ENCODE results near the gene MANEA. TPM values are rescaled to one million over a fixed set of nuclear protein-coding genes. Genes with fewer than 3 reads are reported as not detected.
A peak's percentile ranks its signal among the peaks of the same experiment; 100 is the strongest.
"Not testable (repeated sequence)": the region's sequence is repeated elsewhere in the genome, so short reads cannot be mapped to it uniquely, and the experiment has no call there.

MANEA gene
- total RNA-seq, 1 donor from 2014 or later = 6.3 TPM

- H3K4me1 ChIP-seq (ENCODE audit: control insufficient read depth in 3 of 3, insufficient read depth in 3 of 3, low read length in 3 of 3) = no peaks in the 10 kb centered on the region
- H3K27ac ChIP-seq (ENCODE audit: low read depth, low read length) = no peak overlapping the region
- H3K36me3 ChIP-seq (ENCODE audit: control insufficient read depth in 3 of 3, insufficient read depth in 3 of 3, low read length in 3 of 3) = no peaks in the 10 kb centered on the region
- no peaks in the 10 kb centered on the region for H3K27me3 ChIP-seq (ENCODE audit: control insufficient read depth in 3 of 3, insufficient read depth in 3 of 3, low read length in 3 of 3)
- no peak overlapping the region for H3K9ac ChIP-seq (ENCODE audit: low read depth in 1 of 3, low read length in 3 of 3)
- H3K9me3 ChIP-seq (ENCODE audit: control insufficient read depth in 3 of 3, low read length in 3 of 3) = no peaks in the 10 kb centered on the region
- no peak overlapping the region for H3K4me3 ChIP-seq (ENCODE audit: low read length in 3 of 3)
These were observed 29.0 kb upstream of the MANEA start for GRCh38 chr6:95548188-95548786.

DNA sequence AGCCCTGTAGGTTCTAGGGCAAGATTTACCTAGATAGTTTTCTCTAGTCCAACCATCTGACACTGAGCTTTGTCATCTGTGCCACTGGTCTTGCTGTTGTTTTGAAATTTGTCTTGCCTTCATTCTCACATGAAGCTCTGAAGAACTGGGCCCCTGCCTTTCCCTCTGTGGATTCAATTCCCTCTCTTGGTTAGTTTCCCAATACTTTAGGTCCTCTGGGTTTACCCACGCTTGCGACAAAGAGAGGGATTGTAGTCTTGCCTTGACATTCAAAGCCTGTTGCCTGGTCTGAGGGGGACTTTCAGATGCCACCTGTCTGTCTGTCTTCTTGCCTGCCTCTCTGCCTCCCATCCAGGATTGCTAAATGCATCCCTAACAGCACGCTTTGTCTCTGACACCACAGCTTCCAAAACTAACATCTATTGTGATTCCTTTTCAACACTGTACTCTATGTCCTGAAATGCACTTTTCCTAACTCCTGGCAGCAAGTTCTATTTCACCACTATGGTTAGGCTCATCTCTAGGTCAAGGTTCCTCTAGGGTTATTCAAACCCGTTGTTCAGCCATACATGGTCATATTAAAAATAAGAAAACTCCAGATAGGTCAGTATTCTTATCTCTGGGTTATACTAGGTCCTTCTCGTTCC, 25.5 kb upstream of the MANEA start:
- H3K4me1 ChIP-seq (ENCODE audit: control insufficient read depth in 3 of 3, insufficient read depth in 3 of 3, low read length in 3 of 3) = no peaks in the 10 kb centered on the region
- H3K9ac ChIP-seq (ENCODE audit: low read depth in 1 of 3, low read length in 3 of 3) = no peak overlapping the region
- H3K4me3 ChIP-seq (ENCODE audit: low read length in 3 of 3) = no peak overlapping the region
- H3K36me3 ChIP-seq (ENCODE audit: control insufficient read depth in 3 of 3, insufficient read depth in 3 of 3, low read length in 3 of 3) = no peaks in the 10 kb centered on the region
- H3K9me3 ChIP-seq (ENCODE audit: control insufficient read depth in 3 of 3, low read length in 3 of 3) = no peaks in the 10 kb centered on the region
- H3K27me3 ChIP-seq (ENCODE audit: control insufficient read depth in 3 of 3, insufficient read depth in 3 of 3, low read length in 3 of 3) = no peaks in the 10 kb centered on the region
- no peak overlapping the region for H3K27ac ChIP-seq (ENCODE audit: low read depth, low read length)

GRCh38 chr6:95553880-95554279, 23.5 kb upstream of the MANEA start:
- H3K36me3 ChIP-seq (ENCODE audit: control insufficient read depth in 3 of 3, insufficient read depth in 3 of 3, low read length in 3 of 3) = no peaks in the 10 kb centered on the region
- no peaks in the 10 kb centered on the region for H3K27me3 ChIP-seq (ENCODE audit: control insufficient read depth in 3 of 3, insufficient read depth in 3 of 3, low read length in 3 of 3)
- H3K27ac ChIP-seq (ENCODE audit: low read depth, low read length) = no peak overlapping the region
- H3K4me1 ChIP-seq (ENCODE audit: control insufficient read depth in 3 of 3, insufficient read depth in 3 of 3, low read length in 3 of 3) = no peaks in the 10 kb centered on the region
- no peak overlapping the region for H3K9ac ChIP-seq (ENCODE audit: low read depth in 1 of 3, low read length in 3 of 3)
- no peaks in the 10 kb centered on the region for H3K9me3 ChIP-seq (ENCODE audit: control insufficient read depth in 3 of 3, low read length in 3 of 3)
- no peak overlapping the region for H3K4me3 ChIP-seq (ENCODE audit: low read length in 3 of 3)

DNA sequence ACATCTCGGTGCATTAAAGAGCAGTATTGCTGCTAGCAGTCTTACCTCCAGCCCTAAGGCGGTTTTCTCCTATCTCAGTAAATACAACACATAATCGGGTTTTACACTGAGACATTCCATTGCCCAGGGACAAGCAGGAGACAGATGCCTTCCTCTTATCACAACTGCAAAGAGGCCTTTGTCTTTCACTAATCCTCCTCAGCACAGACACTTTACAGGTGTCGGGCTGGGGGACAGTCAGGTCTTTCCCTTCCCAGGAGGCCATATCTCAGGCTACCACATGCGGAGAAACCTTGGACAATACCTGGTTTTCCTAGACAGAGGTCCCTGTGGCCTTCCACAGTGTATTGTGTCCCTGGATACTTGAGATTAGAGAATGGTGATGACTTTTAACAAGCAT, 16.4 kb upstream of the MANEA start:
- not testable (repeated sequence) for H3K36me3 ChIP-seq (ENCODE audit: control insufficient read depth in 3 of 3, insufficient read depth in 3 of 3, low read length in 3 of 3); H3K9me3 ChIP-seq (ENCODE audit: control insufficient read depth in 3 of 3, low read length in 3 of 3); H3K4me1 ChIP-seq (ENCODE audit: control insufficient read depth in 3 of 3, insufficient read depth in 3 of 3, low read length in 3 of 3); H3K9ac ChIP-seq (ENCODE audit: low read depth in 1 of 3, low read length in 3 of 3); H3K4me3 ChIP-seq (ENCODE audit: low read length in 3 of 3); H3K27ac ChIP-seq (ENCODE audit: low read depth, low read length); H3K27me3 ChIP-seq (ENCODE audit: control insufficient read depth in 3 of 3, insufficient read depth in 3 of 3, low read length in 3 of 3)

- no peaks in the 10 kb centered on the region for H3K27me3 ChIP-seq (ENCODE audit: control insufficient read depth in 3 of 3, insufficient read depth in 3 of 3, low read length in 3 of 3)
- H3K27ac ChIP-seq (ENCODE audit: low read depth, low read length) = no peak overlapping the region
- H3K4me1 ChIP-seq (ENCODE audit: control insufficient read depth in 3 of 3, insufficient read depth in 3 of 3, low read length in 3 of 3) = no peaks in the 10 kb centered on the region
- H3K36me3 ChIP-seq (ENCODE audit: control insufficient read depth in 3 of 3, insufficient read depth in 3 of 3, low read length in 3 of 3) = no peaks in the 10 kb centered on the region
- no peak overlapping the region for H3K9ac ChIP-seq (ENCODE audit: low read depth in 1 of 3, low read length in 3 of 3)
- no peak overlapping the region for H3K4me3 ChIP-seq (ENCODE audit: low read length in 3 of 3)
- no peaks in the 10 kb centered on the region for H3K9me3 ChIP-seq (ENCODE audit: control insufficient read depth in 3 of 3, low read length in 3 of 3)
These were observed 7.8 kb upstream of the MANEA start for GRCh38 chr6:95569560-95569959.

GRCh38 chr6:95572098-95572497, 5.2 kb upstream of the MANEA start:
- Histone ChIP-seq H3K36me3 (ENCODE audit: control insufficient read depth in 3 of 3, insufficient read depth in 3 of 3, low read length in 3 of 3) (no peaks in the 10 kb centered on the region), H3K27me3 (ENCODE audit: control insufficient read depth in 3 of 3, insufficient read depth in 3 of 3, low read length in 3 of 3) (no peaks in the 10 kb centered on the region), H3K9me3 (ENCODE audit: control insufficient read depth in 3 of 3, low read length in 3 of 3) (no peaks in the 10 kb centered on the region), H3K9ac (ENCODE audit: low read depth in 1 of 3, low read length in 3 of 3) (no peak overlapping the region), H3K27ac (ENCODE audit: low read depth, low read length) (no peak overlapping the region), H3K4me1 (ENCODE audit: control insufficient read depth in 3 of 3, insufficient read depth in 3 of 3, low read length in 3 of 3) (peaks cover 0 to 3% (median 0%) of the 10 kb centered on the region in 3 donors), H3K4me3 (ENCODE audit: low read length in 3 of 3) (no peak overlapping the region)

DNA sequence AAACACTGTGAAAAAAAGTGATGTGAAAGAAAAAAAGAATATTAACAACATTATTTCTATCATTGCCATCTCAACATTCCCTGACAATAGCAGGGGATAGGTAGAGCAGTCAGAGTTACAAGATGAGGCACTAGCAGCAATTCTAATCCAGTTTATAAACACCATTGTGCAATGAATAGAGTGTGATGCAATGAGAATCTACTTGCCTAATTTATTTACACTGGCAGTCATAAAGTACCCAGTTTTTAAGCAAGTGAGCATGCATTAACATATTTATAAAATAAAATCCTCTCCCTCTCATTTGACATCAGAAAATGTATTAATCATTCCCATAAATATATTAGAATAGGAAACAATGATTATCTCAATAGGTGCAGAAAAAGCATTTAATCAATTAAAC, 2.5 kb upstream of the MANEA start:
- Histone ChIP-seq H3K4me1 (ENCODE audit: control insufficient read depth in 3 of 3, insufficient read depth in 3 of 3, low read length in 3 of 3) (peaks cover 0 to 10% (median 3%) of the 10 kb centered on the region in 3 donors), H3K27me3 (ENCODE audit: control insufficient read depth in 3 of 3, insufficient read depth in 3 of 3, low read length in 3 of 3) (no peaks in the 10 kb centered on the region), H3K4me3 (ENCODE audit: low read length in 3 of 3) (no peak overlapping the region), H3K36me3 (ENCODE audit: control insufficient read depth in 3 of 3, insufficient read depth in 3 of 3, low read length in 3 of 3) (no peaks in the 10 kb centered on the region), H3K9ac (ENCODE audit: low read depth in 1 of 3, low read length in 3 of 3) (no peak overlapping the region), H3K9me3 (ENCODE audit: control insufficient read depth in 3 of 3, low read length in 3 of 3) (no peaks in the 10 kb centered on the region), H3K27ac (ENCODE audit: low read depth, low read length) (no peak overlapping the region)

DNA sequence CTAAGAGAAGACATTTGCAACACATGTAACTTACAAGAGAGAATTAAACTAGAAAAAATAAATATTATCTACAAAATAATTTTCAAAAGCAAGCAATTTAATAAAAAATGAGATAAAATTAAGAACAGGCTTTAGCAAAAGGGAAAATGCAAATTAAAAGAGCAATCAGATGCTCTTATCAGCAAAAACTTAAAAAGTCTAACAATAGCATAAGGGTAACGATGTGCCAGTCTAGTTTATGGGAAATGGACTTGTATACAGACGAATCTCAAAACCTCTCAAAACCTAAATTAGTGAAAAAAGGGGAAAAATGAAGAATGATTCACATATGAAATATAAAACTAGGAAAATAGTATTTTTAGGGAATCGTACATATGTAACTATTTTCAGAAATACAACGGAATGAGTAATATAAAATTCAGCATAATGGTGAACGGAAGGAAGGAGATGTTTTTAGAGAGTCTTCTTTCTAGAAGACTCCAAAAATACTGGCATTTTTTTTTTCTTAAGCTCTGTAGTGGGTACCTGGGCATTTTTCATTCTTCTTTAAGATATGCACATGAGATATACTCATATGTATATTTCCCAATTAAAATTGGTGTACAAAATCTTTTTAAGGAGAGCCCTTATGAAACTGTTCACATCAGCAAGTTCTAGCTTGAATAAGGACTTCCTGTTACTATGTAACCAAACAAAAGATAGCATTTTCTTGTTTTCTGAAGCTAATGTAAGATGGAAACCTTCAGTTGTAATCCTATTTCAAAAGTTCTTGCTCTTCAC, 927 bp upstream of the MANEA start:
- Histone ChIP-seq H3K27me3 (ENCODE audit: control insufficient read depth in 3 of 3, insufficient read depth in 3 of 3, low read length in 3 of 3) (no peaks in the 10 kb centered on the region), H3K27ac (ENCODE audit: low read depth, low read length) (peak overlapping the region; percentile 73), H3K9me3 (ENCODE audit: control insufficient read depth in 3 of 3, low read length in 3 of 3) (no peaks in the 10 kb centered on the region), H3K4me1 (ENCODE audit: control insufficient read depth in 3 of 3, insufficient read depth in 3 of 3, low read length in 3 of 3) (peaks cover 0 to 10% (median 3%) of the 10 kb centered on the region in 3 donors), H3K4me3 (ENCODE audit: low read length in 3 of 3) (peak overlapping the region; percentile 90 to 99 (median 93)), H3K9ac (ENCODE audit: low read depth in 1 of 3, low read length in 3 of 3) (peak overlapping the region; percentile 79 to 94 (median 84)), H3K36me3 (ENCODE audit: control insufficient read depth in 3 of 3, insufficient read depth in 3 of 3, low read length in 3 of 3) (no peaks in the 10 kb centered on the region)

GRCh38 chr6:95576998-95577303, 384 bp upstream of the MANEA start:
- H3K4me3 ChIP-seq (ENCODE audit: low read length in 3 of 3) = peak overlapping the region; percentile 90 to 99 (median 93)
- no peaks in the 10 kb centered on the region for H3K36me3 ChIP-seq (ENCODE audit: control insufficient read depth in 3 of 3, insufficient read depth in 3 of 3, low read length in 3 of 3)
- peak overlapping the region; percentile 73 for H3K27ac ChIP-seq (ENCODE audit: low read depth, low read length)
- H3K9me3 ChIP-seq (ENCODE audit: control insufficient read depth in 3 of 3, low read length in 3 of 3) = no peaks in the 10 kb centered on the region
- peaks cover 0 to 10% (median 3%) of the 10 kb centered on the region in 3 donors for H3K4me1 ChIP-seq (ENCODE audit: control insufficient read depth in 3 of 3, insufficient read depth in 3 of 3, low read length in 3 of 3)
- no peaks in the 10 kb centered on the region for H3K27me3 ChIP-seq (ENCODE audit: control insufficient read depth in 3 of 3, insufficient read depth in 3 of 3, low read length in 3 of 3)
- H3K9ac ChIP-seq (ENCODE audit: low read depth in 1 of 3, low read length in 3 of 3) = peak overlapping the region; percentile 79 to 94 (median 84)

DNA sequence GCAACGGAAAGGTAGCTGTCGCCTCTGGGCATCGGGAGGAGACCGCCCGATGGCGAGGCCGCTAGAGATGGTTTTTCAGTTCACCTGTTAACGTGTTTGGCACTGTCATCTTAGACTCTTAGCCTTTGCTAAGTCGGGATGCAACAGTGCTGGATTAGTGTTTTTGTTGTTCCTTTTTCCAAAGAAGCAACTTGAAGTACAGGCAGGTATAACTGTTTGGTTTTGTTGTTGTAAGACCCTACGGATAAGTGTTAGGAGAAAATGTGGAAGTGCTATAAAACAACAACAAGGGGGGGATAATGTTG, 723 bp downstream of the MANEA start:
- peak overlapping the region; percentile 73 for H3K27ac ChIP-seq (ENCODE audit: low read depth, low read length)
- H3K36me3 ChIP-seq (ENCODE audit: control insufficient read depth in 3 of 3, insufficient read depth in 3 of 3, low read length in 3 of 3) = no peaks in the 10 kb centered on the region
- peak overlapping the region; percentile 90 to 99 (median 93) for H3K4me3 ChIP-seq (ENCODE audit: low read length in 3 of 3)

More for the DNA sequence above, 723 bp downstream of the MANEA start:
- no peaks in the 10 kb centered on the region for H3K27me3 ChIP-seq (ENCODE audit: control insufficient read depth in 3 of 3, insufficient read depth in 3 of 3, low read length in 3 of 3)
- H3K4me1 ChIP-seq (ENCODE audit: control insufficient read depth in 3 of 3, insufficient read depth in 3 of 3, low read length in 3 of 3) = peaks cover 0 to 10% (median 3%) of the 10 kb centered on the region in 3 donors
- no peaks in the 10 kb centered on the region for H3K9me3 ChIP-seq (ENCODE audit: control insufficient read depth in 3 of 3, low read length in 3 of 3)
- peak overlapping the region; percentile 85 to 94 (median 93) for H3K9ac ChIP-seq (ENCODE audit: low read depth in 1 of 3, low read length in 3 of 3)

Measured in skeletal muscle tissue (tissue), 4 donors.